Colon (tissue), 2 donors: Measurements from ENCODE around the gene C19orf12.
"Not testable (repeated sequence)": the region's sequence is repeated elsewhere in the genome, so short reads cannot be mapped to it uniquely, and the experiment has no call there.

Experiments
- FAIRE-seq: peaks from 2 replicates; lab custom pipeline; 2012; peaks lifted over from hg19 to GRCh38; lab: Jason Lieb, UNC
- donor health status: control.
- donor health status: control.

The C19orf12 gene

GRCh38 chr19:29675120-29675649 lies 39.9 kb downstream of the C19orf12 start:
- FAIRE-seq = no peak

- no peak for FAIRE-seq
These were observed 40.5 kb downstream of the C19orf12 start for GRCh38 chr19:29674374-29675119.

GRCh38 chr19:29673451-29674371 lies 41.4 kb downstream of the C19orf12 start:
- FAIRE-seq = no peak

- no peak for FAIRE-seq
These were observed 42.1 kb downstream of the C19orf12 start for GRCh38 chr19:29672933-29673336.

DNA sequence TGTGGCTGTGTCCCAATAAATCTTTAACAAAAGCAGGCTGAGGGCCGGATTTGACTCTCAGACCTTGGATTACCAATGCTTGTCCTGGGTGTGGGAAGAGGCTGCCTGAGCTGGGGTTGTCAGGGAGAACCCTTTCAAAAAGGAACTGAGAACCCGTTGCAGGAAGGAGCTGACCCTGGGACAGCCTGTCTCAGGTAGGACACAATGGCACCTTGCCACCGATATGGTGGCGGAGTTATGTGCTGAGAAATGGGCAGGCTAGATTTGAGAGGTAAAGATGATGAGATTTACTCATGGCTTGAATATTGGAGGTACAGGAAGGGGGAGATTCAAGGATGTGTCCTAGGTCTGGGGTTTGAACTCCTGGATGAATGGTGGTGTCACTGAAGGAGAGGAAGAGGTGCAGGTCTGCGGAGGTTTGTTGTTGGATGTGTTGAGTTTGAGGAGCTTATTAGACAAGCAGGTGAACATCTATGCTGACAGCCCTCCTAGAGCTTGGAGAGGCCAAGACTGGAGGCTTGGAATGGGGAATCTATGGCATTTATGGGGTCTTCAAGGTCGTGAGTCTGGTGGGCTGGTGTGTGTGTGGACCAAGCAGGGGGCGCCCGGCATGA lies 42.6 kb downstream of the C19orf12 start:
- FAIRE-seq = no peak

GRCh38 chr19:29671393-29672160 lies 43.5 kb downstream of the C19orf12 start:
- FAIRE-seq = no peak

DNA sequence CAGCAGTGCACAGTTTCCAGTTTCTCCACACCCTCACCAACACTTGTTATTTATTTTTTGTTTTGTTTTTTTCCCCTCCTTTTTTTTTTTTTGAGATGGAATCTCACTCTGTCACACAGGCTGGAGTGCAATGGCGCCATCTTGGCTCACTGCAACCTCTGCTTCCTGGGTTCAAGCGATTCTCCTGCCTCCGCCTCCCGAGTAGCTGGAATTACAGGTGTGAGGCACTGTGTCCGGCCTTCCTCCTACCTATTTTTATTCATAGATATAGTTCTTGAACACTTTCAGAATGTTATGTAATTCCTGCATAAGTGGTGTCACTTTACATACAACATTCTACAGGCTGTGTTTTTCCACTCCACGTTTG lies 44.1 kb downstream of the C19orf12 start:
- FAIRE-seq = not testable (repeated sequence)

DNA sequence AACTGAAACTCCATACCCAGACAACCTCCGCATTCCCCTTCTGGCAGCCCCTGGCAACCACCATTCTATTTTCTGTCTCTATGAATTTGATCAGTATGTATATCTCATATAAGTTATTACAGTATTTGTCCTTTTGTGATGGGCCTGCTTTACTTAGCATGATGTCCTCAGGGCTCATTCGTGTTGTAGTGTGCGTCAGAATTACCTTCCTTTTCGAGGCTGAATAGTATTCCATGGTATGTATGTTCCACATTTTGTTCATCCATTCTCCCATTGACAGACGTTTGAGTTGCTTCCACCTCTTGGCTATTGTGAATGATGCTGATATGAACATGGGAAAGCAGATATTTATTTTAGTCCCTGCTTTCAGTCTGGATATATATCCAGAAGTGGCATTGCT lies 44.8 kb downstream of the C19orf12 start:
- FAIRE-seq = no peak

- FAIRE-seq = no peak
These were observed 46.1 kb downstream of the C19orf12 start for GRCh38 chr19:29668746-29669609.

DNA sequence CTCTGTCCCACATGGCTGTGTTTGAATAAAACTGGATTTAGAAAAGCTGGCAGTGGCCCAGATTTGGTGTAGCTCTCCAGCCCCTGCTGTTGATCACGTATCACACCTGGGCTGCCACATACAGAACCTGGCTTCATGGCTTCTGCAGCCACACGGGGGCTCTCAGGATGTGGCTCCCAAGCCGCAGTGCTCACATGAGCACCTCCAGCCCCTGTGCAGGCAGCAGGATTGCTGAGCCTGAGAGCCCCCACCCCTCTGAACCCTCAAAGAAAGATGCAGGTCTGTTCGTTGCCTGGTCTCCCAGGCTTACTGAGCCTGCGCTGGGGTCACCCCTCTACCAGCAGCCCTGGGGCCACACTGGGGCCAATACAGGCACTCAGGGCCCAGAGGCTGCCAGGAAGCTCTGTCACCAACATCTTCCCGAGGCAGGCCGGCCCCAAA lies 47.1 kb downstream of the C19orf12 start:
- FAIRE-seq = no peak

- FAIRE-seq = no peak
These were observed 47.7 kb downstream of the C19orf12 start for GRCh38 chr19:29667387-29667783.

DNA sequence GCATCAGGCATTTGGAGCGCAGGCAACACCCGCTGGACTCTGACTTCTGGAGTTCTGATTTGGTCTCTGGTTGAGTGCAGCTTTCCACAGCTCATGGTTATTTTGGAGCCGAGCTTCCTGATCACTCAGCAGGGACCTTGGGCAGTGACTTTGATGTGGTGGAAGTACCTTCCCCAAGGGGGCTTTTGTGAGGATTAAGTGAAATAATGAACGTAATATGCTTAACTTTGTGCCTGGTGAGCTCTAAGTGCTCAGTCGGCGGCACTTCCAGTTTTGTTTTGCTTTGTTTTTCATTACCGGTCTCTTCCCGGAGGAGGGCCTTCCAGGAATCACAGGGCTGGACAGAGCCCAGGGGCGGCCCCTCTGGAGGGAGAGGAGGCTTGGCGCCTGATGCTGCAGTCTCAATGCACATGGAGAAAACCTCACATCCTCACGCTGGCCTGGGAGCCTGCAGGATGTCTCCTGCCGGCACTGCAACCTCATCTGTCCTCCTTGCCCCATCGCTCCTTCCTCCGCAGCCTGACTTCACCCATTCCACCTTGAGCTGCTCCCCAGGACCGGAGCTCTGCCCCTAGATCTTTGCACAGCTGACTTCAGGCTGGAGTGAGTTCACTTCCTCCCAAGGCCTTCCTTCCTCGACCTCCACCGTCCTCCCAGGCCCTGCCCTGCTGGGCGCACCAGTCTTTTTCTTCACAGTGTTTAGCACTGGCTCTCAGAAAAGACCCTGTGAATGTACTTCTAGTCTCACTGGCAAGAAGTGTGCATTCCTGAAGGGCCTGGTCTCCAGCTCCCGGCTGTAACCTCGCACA lies 48.3 kb downstream of the C19orf12 start:
- no peak for FAIRE-seq

GRCh38 chr19:29665826-29666577 lies 49.1 kb downstream of the C19orf12 start:
- no peak for FAIRE-seq

DNA sequence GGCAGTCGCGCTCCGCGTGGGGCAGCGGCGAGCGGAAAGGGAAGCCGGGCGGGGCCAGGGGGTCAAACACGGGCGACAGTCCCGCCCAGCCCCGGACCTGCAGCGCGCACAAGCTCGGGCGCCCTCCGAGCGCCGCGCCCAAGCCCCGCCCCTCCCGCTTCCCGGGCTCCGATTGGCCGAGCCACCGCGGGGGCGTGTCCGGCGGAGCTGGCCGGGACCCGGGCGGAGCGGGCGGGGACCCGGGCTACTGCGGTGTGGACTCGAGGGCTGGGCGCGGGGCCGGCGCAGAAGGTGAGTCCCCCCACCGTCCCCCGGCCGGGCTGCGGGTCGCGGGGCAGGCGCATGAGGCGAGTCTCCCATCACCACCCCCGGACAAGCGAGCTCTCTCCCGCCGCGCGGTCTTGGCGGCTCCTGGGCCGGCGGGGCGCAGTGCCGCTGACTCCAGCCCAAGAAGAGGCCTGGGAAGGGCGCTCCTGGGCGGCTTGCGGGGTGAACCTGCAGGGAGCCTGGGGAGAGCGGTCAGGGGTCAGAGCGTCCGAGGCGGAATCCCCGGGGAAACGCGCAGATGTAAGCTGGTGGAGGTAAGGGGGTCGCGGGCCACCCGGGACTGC lies 49.7 kb downstream of the C19orf12 start, which contains the start of gene PLEKHF1:
Gene PLEKHF1 (plus strand): TSS at position 247 of the 611 bp plus-strand sequence. CDS start 8,379 bp downstream, outside the sequence.
- FAIRE-seq = no peak

DNA sequence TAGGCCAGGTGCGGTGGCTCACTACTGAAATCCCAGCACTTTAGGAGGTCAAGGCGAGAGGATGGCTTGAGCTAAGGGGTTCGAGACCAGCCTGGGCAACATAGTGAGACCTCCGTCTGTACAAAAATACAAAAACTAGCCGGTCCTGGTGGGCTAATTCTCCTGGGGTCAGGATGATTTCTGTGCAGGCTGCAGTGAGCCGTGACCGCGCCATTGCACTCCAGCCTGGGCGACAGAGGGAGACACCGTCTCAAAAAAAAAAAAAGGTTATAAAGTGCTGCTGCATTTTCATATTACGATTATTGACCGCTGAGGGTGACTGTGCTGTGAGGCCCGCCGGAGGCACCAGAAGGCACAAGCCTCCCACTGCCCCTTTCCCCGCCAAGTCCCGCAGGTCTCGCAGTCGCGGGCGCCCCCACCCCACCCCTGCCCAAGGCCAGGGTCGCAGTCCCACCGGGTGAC lies 50.3 kb downstream of the C19orf12 start:
- no peak for FAIRE-seq

DNA sequence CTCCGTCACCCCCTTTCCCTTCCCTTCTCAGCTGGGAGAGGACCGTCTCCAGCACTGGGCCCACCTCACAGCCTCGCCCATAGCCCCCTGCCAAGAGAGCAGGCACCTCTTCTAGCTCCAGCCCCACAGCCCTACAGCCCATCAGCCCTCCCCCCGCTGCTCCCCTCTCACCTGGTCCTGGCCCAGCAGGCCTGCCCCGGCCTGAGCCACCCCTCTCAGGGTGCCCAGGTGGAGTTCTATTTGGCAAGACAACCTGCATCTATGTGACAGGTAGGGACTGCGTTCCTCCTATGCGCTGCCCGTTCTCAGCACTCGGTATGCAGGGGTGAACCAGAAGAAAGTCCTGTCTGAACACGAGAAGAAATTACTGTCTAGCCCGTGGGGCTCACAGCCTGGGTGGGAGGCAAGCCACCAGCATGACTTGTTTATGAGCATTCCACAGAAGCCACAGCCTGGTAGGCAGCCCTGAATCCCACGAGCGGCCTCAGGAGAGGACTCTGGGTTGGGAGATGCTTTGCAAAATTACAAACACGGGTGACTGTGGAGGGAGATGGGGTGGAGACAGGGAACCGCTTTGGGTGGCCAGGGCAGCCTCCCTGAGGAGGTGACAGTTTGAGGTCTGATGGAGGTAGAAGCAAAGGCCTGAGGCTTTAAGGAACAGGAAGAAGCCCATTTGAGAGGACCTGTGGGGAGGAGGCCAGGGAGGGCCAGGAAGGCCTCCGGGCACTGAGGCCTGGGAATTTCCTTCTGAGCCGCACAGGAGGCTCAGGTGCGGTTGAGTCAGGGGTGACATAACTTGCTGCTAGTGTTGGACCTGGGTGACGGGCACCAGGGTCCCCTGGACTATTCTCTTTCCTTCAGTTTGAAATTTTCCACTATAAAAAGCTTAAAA lies 51.0 kb downstream of the C19orf12 start:
- no peak for FAIRE-seq
